MM.1S (cell line): ENCODE measurements around the gene ASPSCR1.
A peak's percentile ranks its signal among the peaks of the same experiment; 100 is the strongest.

ENCODE experiments used
- DNase-seq: peaks from one replicate; pipeline ENCODE4 v3.0.0-alpha.2; 2015
- H2AFZ ChIP-seq: fragments of 300-600 bp; sonication (generic); 2 replicates; pipeline ENCODE4 v1.6.0; 2016; ENCODE audit warnings: antibody characterized with exemption, low read length
- H3F3A ChIP-seq: fragments of 300-600 bp; sonication (generic); 2 replicates; pipeline ENCODE4 v1.6.1; 2016; ENCODE audit warnings: mild to moderate bottlenecking, antibody characterized with exemption, low read length, moderate library complexity, mixed read lengths; ENCODE audit not compliant: insufficient read depth
- H3K27ac ChIP-seq: fragments of 300-600 bp; sonication (generic); 2 replicates; pipeline ENCODE4 v1.5.1; 2016; ENCODE audit warnings: mild to moderate bottlenecking, low read length
- H3K27me3 ChIP-seq: fragments of 300-600 bp; sonication (generic); replicated peaks from 2 replicates; pipeline ENCODE4 v1.6.0; 2016; ENCODE audit warnings: low read length; ENCODE audit not compliant: insufficient read depth
- H3K36me3 ChIP-seq: fragments of 300-600 bp; sonication (generic); replicated peaks from 2 replicates; pipeline ENCODE4 v1.6.1; 2016; ENCODE audit warnings: mild to moderate bottlenecking, low read length, mixed read lengths; ENCODE audit not compliant: insufficient read depth
- H3K4me1 ChIP-seq: fragments of 300-600 bp; sonication (generic); 2 replicates; pipeline ENCODE4 v1.6.1; 2016; ENCODE audit warnings: low read length, mixed read lengths
- H3K4me2 ChIP-seq: fragments of 300-600 bp; sonication (generic); 2 replicates; pipeline ENCODE4 v1.6.0; 2016; ENCODE audit warnings: low read depth, low read length
- H3K4me3 ChIP-seq: fragments of 300-600 bp; sonication (generic); 2 replicates; pipeline ENCODE4 v1.5.1; 2016; ENCODE audit warnings: low read length, mixed read lengths
- H3K79me2 ChIP-seq: fragments of 300-600 bp; sonication (generic); 2 replicates; pipeline ENCODE4 v1.6.1; 2016; ENCODE audit warnings: mixed run types, low read length, mixed read lengths
- H3K9ac ChIP-seq: fragments of 300-600 bp; sonication (generic); 2 replicates; pipeline ENCODE4 v1.6.1; 2016; ENCODE audit warnings: low read length, mixed read lengths
- H3K9me2 ChIP-seq: fragments of 300-600 bp; sonication (generic); replicated peaks from 2 replicates; pipeline ENCODE4 v1.6.1; 2016; ENCODE audit warnings: mild to moderate bottlenecking, low read length, mixed read lengths; ENCODE audit not compliant: insufficient read depth
- H3K9me3 ChIP-seq: fragments of 300-600 bp; sonication (generic); replicated peaks from 2 replicates; pipeline ENCODE4 v1.6.1; 2016; ENCODE audit warnings: mild to moderate bottlenecking, low read length, mixed read lengths; ENCODE audit not compliant: insufficient read depth
- H4K20me1 ChIP-seq: fragments of 300-600 bp; sonication (generic); 2 replicates; pipeline ENCODE4 v1.6.1; 2016; ENCODE audit warnings: mild to moderate bottlenecking, low read length, moderate library complexity, mixed read lengths; ENCODE audit not compliant: insufficient read depth
- CTCF ChIP-seq: fragments of 300-600 bp; sonication (generic); IDR thresholded peaks from 2 replicates; pipeline ENCODE4 v1.5.1; 2016; ENCODE audit warnings: antibody characterized with exemption, low read length, mixed read lengths
- EZH2 ChIP-seq: fragments of 300-600 bp; sonication (generic); optimal IDR thresholded peaks from 2 replicates; pipeline ENCODE3; 2017; ENCODE audit warnings: low read depth, mild to moderate bottlenecking, antibody characterized with exemption, low read length, mixed read lengths
- EZH2phosphoT487 ChIP-seq: fragments of 300-600 bp; sonication (generic); IDR thresholded peaks from 2 replicates; pipeline ENCODE4 v1.6.1; 2018; ENCODE audit warnings: antibody characterized with exemption, low read length

ASPSCR1 gene

GRCh38 chr17:81976332-81977210 is 858 bp upstream of the ASPSCR1 start:
- Histone ChIP-seq H3K9ac (peak overlapping the region; percentile 73), H3K27ac (no peak overlapping the region), H3K9me3 (no peaks in the 10 kb centered on the region), H4K20me1 (no peaks in the 10 kb centered on the region), H3F3A (peaks cover 11% of the 10 kb centered on the region; the same call in 1 of the 2 replicates), H3K4me1 (peaks cover 13% of the 10 kb centered on the region), H2AFZ (peak overlapping the region; percentile 71), H3K27me3 (peaks cover 12% of the 10 kb centered on the region), H3K4me3 (peak overlapping the region; percentile 66), H3K36me3 (no peaks in the 10 kb centered on the region), H3K4me2 (peak overlapping the region; percentile 89), H3K9me2 (no peaks in the 10 kb centered on the region), H3K79me2 (peaks cover 9% of the 10 kb centered on the region; the same call in 1 of the 2 replicates)
- TF ChIP-seq CTCF, result no peak
- no peak for TF ChIP-seq EZH2
- TF ChIP-seq EZH2phosphoT487, result no peak
- no peak for DNase-seq

GRCh38 chr17:81978524-81979298 is 1.3 kb downstream of the ASPSCR1 start:
- H3K4me1 ChIP-seq, result peaks cover 13% of the 10 kb centered on the region
- no peak for TF ChIP-seq EZH2
- no peak overlapping the region for H3K27ac ChIP-seq
- H3K9me2 ChIP-seq, result no peaks in the 10 kb centered on the region
- H4K20me1 ChIP-seq, result no peaks in the 10 kb centered on the region
- H3K79me2 ChIP-seq, result peaks cover 9% of the 10 kb centered on the region; the same call in 1 of the 2 replicates
- H3K9ac ChIP-seq, result no peak overlapping the region; the same call in 1 of the 2 replicates
- no peaks in the 10 kb centered on the region for H3K9me3 ChIP-seq
- no peaks in the 10 kb centered on the region for H3K36me3 ChIP-seq
- peak overlapping the region; percentile 80; the same call in 1 of the 2 replicates for H3K4me2 ChIP-seq
- H3F3A ChIP-seq, result peaks cover 11% of the 10 kb centered on the region; the same call in 1 of the 2 replicates
- peaks cover 12% of the 10 kb centered on the region for H3K27me3 ChIP-seq
- H3K4me3 ChIP-seq, result no peak overlapping the region; the same call in 1 of the 2 replicates
- DNase-seq, result no peak
- no peak overlapping the region for H2AFZ ChIP-seq

GRCh38 chr17:81980122-81980521 is 2.7 kb downstream of the ASPSCR1 start:
- Histone ChIP-seq H3K4me2 (peak overlapping the region; percentile 6; the same call in 1 of the 2 replicates), H3K79me2 (peaks cover 9% of the 10 kb centered on the region; the same call in 1 of the 2 replicates), H2AFZ (no peak overlapping the region), H3K4me3 (no peak overlapping the region), H3K9ac (no peak overlapping the region), H3K27ac (no peak overlapping the region), H3F3A (peaks cover 11% of the 10 kb centered on the region; the same call in 1 of the 2 replicates), H3K9me3 (no peaks in the 10 kb centered on the region), H3K9me2 (no peaks in the 10 kb centered on the region), H3K27me3 (peaks cover 9% of the 10 kb centered on the region), H3K4me1 (peaks cover 13% of the 10 kb centered on the region), H4K20me1 (no peaks in the 10 kb centered on the region), H3K36me3 (no peaks in the 10 kb centered on the region)
- no peak for DNase-seq
- TF ChIP-seq EZH2phosphoT487 (no peak), EZH2 (no peak), CTCF (no peak)
